Hindlimb muscle (tissue), 1 donor: ENCODE results near the gene SEC14L3. TPM values are rescaled to one million over a fixed set of nuclear protein-coding genes. Genes with fewer than 3 reads are reported as not detected.
"Not testable (repeated sequence)": the region's sequence is repeated elsewhere in the genome, so short reads cannot be mapped to it uniquely, and the experiment has no call there.

Experiments
- DNase-seq: peaks from one replicate; pipeline ENCODE4 v3.0.0-alpha.2; 2013
- polyA plus RNA-seq: library from polyadenylated mRNA; unstranded; fragments of 120-200 nt; gene quantifications from one replicate; pipeline ENCODE4 v1.2.1, GENCODE V29; 2013; ENCODE audit not compliant: insufficient read length

SEC14L3 gene
- polyA plus RNA-seq, 1 donor: not detected

DNA sequence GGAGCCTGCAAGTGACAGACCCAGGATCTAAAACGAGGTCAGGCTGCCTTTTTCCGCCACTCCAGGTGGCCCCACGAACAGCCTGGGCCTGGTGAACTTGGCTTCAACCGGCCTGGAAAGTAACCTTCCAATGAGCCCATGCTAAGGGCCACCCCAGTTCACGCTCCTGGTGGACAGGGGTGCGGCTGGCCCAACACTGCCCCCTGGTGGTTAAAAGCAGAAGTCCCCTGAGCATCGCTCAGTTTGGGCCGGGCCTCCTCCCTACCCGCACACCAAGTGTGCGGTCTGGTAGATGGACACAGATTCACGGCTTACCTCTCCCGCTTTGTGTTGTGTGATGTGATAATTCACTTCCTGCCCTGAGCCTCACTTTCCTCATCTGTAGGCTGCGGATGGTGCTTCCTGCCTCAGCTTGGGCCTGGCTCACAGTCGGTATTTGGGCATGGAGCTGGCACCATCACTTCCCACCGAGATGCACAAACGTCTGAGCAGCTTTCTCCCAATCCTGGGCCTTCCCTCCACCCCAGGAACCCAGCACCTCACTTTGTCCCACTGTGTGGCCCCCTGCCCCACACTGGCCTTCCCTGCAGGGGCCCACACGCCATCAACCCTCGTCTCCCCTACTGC, 13.7 kb upstream of the SEC14L3 start:
- peak; percentile 27 for DNase-seq

DNA sequence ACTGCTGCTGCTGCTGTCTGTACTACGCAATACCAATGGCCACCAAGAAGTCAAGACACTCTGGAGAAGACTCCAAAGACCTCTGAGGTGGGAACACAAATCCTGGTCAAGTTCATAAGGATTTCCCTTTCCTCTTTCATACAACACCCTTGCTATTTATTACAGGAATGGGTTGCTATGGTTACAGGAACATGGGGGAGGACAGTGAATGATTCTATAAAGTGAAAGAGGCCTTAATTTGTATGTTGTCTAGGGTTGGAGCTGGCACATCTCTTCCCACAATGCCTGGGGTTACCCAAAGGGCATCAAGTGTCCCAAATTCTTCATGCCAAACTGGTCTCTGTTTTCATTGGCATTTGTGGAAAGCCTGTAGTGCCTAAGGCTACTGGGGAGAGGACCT, 11.4 kb upstream of the SEC14L3 start:
- DNase-seq: no peak

- no peak for DNase-seq
These were observed 9.9 kb upstream of the SEC14L3 start for GRCh38 chr22:30481711-30482110.

DNA sequence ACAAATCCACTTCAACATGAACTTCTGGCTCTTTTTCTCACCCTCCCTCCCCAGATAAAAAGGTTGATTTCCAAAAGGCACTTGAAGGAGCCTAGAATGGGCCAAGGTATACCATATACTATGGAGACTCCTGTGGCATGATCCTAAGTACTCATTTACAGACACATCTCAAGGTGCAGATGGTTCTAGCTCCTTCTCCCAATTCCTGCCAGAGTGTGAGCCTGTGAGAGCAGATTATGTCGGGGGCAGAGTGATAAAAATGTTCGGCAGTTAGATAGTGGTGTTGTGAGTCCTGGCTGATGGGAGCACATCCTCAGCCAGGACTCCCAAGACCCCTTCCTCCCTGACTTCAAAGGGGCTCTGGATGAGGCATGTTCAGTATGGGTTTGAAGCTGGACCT, 8.2 kb upstream of the SEC14L3 start:
- no peak for DNase-seq

DNA sequence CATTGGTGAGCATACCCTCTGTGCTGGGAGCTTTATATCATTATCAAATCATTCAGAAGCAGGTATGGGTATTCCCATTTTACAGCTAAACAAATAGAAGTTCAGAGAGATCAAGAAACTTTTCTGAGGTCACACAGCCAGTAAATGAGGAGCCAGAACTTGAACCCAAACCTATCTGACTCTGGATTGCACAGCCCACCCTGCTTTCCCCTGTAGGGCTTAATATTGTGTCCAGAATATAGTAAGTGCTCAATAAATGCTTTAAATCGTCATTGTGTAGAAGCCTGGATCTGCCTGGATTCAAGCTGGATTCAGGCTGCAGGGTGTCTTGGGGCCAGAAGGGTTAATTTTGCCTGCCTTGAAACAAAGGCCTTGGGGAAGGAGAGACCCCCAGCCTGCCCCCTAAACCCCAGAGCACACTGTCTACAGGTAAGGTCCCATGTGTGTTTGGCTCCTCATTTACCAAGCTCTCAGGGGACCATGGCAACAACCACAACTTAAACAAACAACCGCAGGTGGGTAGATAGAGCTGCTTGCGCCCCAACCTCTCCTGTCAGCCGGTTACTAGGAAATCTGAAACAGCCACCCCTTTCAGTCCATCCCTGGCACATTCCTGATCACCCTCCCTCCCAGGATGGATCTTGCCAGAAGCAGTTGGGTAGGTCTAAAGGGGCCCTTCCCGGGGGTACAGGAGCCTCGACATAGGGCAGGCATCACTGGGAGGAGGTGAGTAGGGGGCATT, 3.0 kb upstream of the SEC14L3 start:
- no peak for DNase-seq

DNA sequence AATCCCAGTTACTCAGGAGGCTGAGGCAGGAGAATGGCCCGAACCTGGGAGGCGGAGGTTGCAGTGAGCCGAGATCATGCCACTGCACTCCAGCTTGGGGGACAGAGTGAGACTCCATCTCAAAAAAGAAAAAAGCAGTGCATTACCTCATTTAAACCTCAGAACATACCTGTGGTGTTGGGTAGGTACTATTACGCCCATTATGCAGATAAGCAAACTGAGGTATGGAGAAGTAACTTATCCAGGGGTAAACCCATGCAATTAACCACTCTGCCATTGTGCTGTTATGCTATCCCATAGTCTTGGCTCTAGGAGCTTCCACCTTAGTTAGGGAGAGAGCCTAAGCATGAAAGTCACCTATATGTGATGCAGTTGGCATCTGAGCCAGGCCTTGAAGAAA, 2.3 kb upstream of the SEC14L3 start:
- DNase-seq: no peak

- no peak for DNase-seq
These were observed 1.3 kb upstream of the SEC14L3 start for GRCh38 chr22:30472994-30473720.

- DNase-seq: no peak
These were observed 1.2 kb downstream of the SEC14L3 start for GRCh38 chr22:30470655-30471054.

DNA sequence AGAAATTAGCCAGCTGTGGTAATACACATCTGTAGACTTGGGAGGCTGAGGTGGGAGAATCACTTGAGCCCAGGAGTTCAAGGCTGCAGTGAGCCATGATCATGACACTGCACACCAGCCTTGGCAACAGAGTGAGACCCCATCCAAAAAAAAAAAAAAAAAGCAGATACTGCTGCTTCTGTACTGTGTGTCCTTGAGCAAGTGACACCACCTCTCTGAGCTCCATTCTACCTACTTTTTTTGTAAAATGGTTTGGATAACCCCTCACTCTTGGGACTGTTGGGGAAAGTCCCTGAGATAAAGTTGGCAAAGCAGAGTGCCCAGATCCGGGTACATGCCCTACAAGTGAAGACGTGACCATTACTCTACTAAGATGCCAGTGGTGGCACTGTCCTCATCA, 2.7 kb downstream of the SEC14L3 start:
- no peak for DNase-seq

DNA sequence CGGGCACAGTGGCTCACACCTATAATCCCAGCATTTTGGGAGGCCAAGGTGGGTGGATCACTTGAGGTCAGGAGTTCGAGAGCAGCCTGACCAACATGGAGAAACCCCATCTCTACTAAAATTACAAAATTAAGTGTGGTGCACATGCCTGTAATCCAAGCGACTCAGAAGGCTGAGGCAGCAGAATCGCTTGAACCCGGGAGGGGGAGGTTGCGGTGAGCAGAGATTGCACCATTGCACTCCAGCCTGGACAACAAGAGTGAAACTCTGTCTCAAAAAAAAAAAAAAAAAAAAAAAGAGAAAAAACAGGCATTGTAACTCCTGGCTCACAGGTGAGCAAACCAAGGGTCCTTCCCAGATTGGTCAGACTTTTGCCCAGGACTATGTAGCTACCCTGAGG, 11.3 kb downstream of the SEC14L3 start:
- not testable (repeated sequence) for DNase-seq

DNA sequence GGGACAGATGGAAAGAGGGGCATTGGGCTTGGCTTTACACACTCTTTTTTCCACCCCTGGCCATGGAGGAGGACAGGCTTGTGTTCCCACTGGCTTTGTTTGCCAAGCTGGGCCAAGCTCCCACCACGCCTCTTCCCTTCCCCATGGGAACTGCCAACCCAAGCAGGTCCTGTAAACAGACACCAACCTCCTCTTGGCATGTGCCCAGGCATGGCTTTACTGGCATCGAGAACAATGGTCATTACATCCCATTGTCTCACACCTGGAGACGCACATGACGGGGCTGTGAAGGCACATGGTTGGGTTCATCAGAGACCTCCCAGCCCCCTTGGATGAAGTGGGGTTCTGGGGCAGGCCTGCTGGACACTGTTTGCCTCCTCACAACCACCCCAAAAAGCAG, 11.7 kb downstream of the SEC14L3 start:
- DNase-seq: no peak

- no peak for DNase-seq
These were observed 12.4 kb downstream of the SEC14L3 start for GRCh38 chr22:30459181-30460052.

- DNase-seq: no peak
These were observed 13.8 kb downstream of the SEC14L3 start for GRCh38 chr22:30457981-30458380.

DNA sequence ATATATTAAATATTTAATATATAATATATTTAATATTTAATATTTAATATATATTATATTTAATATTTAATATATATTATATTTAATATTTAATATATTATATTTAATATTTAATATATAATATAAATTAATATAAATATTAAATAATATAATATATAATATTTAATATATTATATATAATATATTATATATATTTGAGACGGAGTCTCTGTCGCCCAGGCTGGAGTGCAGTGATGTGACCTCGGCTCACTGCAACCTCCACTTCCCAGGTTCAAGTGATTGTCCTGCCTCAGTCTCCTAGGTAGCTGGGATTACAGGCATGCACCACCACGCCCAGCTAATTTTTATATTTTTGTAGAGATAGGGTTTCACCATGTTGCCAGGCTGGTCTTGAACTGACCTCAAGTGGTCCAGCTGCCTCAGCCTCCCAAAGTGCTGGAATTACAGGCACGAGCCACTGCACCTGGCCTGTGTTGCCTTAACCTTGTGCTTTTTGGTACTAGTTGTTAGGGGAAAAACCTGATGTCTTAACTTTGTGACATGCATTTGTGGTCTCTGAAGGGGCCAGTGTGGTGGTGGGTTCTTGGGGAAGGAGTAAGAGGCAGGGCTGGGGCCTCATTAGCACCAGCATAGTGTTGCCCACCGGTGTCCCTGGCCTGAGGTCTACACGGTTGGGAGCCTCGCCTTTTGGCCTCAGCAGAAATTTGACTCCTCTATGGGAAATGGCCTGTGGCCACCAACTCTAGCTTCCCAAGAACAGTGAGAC, 16.6 kb downstream of the SEC14L3 start:
- DNase-seq: no peak

DNA sequence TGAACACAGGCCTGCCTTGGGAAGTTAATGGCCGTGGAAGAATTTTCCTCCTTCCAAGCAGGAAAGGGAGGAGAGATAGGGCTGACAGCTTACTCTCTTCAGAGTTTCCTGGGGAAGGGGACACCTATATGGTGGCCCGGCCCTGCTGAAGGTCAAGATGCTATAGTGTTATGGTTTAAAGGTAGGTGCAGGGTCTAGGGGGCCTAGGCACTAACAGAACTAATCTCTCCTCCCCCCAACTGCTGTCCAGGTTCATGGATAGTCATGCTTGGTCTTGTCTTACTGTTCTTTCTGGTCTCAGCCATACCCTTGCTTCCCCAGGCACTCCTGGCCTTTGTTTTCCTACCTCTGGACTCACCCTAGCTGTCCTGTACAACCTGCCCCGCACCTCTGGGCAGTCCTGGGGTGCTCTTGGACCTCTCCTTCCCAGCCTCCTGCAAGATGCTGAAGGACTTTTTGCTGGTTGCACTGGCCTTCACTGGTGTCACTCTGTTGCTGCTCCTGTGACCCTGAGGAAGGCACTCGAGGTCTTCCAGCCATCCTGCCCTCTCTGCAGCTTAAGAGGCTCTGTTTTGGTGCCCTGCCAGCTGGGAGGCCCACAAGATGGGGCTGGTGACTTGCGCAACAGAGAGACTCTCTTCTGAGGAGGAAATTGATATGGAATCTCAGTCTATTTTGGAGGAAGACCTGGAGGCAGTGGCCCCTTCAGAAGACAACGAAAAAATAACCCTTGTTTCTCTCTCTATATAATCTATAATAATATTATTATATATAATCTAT, 17.9 kb downstream of the SEC14L3 start:
- DNase-seq: no peak

GRCh38 chr22:30452861-30453260, 19.0 kb downstream of the SEC14L3 start:
- no peak for DNase-seq

DNA sequence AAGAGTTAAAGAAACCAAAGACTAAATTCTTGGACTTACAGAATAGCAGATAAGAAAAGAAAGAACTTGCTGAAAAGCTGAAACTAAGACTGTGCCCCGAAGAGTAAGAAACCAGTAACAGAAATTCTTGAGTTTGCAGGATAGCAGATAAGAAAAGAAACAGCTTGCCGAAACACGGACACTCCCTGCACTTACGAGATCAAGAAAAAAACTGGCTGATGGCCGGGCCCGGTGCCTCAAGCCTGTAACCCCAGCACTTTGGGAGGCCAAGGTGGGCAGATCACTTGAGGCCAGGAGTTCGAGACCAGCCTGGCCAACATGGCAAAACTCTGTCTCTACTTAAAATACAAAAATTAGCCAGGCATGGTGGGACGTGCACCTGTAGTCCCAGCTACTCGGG, 20.3 kb downstream of the SEC14L3 start:
- DNase-seq: not testable (repeated sequence)

- DNase-seq: no peak
These were observed 24.2 kb downstream of the SEC14L3 start for GRCh38 chr22:30447656-30448055.

DNA sequence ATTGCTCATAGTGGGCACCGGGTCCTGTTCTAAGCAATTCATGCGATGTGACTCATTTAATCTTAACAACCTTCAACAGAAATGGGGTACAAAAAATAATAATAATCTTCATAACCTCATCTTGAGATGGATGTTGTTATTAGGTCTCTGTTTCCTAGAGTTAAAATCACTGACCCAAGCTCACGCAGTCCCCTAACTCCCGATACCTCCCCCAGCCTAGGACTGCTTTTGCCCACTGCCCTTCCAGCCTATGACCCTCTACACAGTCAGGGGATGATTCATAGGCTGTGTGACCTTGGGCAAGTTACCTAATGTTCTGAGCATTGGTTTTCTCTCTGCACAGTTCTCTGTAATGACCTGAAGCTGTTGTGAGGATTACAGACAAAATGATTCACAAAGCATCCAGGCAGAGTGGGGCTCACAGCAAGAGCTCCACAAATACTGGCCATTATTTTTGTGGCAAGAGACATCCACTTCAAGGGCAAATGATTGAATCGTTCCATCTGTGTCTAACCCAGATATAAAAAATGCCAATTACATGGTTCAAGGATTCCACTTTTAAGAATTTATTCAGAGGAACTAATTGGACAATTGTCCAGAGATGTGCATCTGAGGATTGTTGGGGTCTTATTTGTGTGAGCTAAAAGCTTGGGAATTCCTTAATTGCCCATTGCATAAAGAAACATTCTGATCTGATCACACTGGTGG, 26.2 kb downstream of the SEC14L3 start:
- no peak for DNase-seq

- no peak for DNase-seq
These were observed 27.0 kb downstream of the SEC14L3 start for GRCh38 chr22:30444632-30445437.
